HUES6 (cell line): Measurements from ENCODE around the gene MPP2.
"Not testable (repeated sequence)": the region's sequence is repeated elsewhere in the genome, so short reads cannot be mapped to it uniquely, and the experiment has no call there.

Experiments
- H3K27ac ChIP-seq: 2 replicates; pipeline ENCODE4 v1.7.0; 2013; ENCODE audit warnings: low read depth, mild to moderate bottlenecking, low read length, inconsistent platforms
- H3K27me3 ChIP-seq: 2 replicates; pipeline ENCODE4 v1.6.1; 2013; ENCODE audit warnings: low read length; ENCODE audit not compliant: control insufficient read depth, insufficient read depth
- H3K36me3 ChIP-seq: 2 replicates; pipeline ENCODE4 v1.6.1; 2013; ENCODE audit warnings: low read length; ENCODE audit not compliant: control insufficient read depth, insufficient read depth
- H3K4me1 ChIP-seq: 2 replicates; pipeline ENCODE4 v1.6.1; 2013; ENCODE audit warnings: low read length; ENCODE audit not compliant: control insufficient read depth, insufficient read depth
- H3K4me3 ChIP-seq: 2 replicates; pipeline ENCODE4 v1.5.1; 2013; ENCODE audit warnings: low read depth, low read length
- H3K9ac ChIP-seq: one replicate; pipeline ENCODE4 v1.6.1; 2013; ENCODE audit warnings: mild to moderate bottlenecking, low read length
- H3K9me3 ChIP-seq: 2 replicates; pipeline ENCODE4 v1.6.1; 2013; ENCODE audit warnings: low read depth, low read length; ENCODE audit not compliant: control insufficient read depth, insufficient read depth

MPP2 gene

GRCh38 chr17:43942051-43942685 lies 34.8 kb upstream of the MPP2 start, which contains the start of gene PPY:
PPY (minus strand) TSS chr17:43942476; CDS start chr17:43941654, 822 bp downstream.
- Histone ChIP-seq H3K27ac (no peak within 1 kb of the TSS), H3K9ac (no peak within 1 kb of the TSS), H3K4me3 (no peak within 1 kb of the TSS), H3K9me3 (no peaks in the 10 kb centered on the region), H3K27me3 (peaks cover 31% of the 10 kb centered on the region), H3K4me1 (peaks cover 17% of the 10 kb centered on the region), H3K36me3 (no peaks in the 10 kb centered on the region)

GRCh38 chr17:43940630-43941029 lies 33.3 kb upstream of the MPP2 start:
- H3K9ac ChIP-seq, result no peak overlapping the region
- H3K27me3 ChIP-seq, result peaks cover 39% of the 10 kb centered on the region
- no peak overlapping the region for H3K4me3 ChIP-seq

GRCh38 chr17:43939886-43940285 lies 32.5 kb upstream of the MPP2 start:
- no peak overlapping the region for H3K4me3 ChIP-seq
- H3K9ac ChIP-seq, result no peak overlapping the region
- H3K36me3 ChIP-seq, result no peaks in the 10 kb centered on the region
- peaks cover 39% of the 10 kb centered on the region for H3K27me3 ChIP-seq
- no peak overlapping the region for H3K27ac ChIP-seq
- H3K9me3 ChIP-seq, result no peaks in the 10 kb centered on the region
- H3K4me1 ChIP-seq, result peaks cover 21% of the 10 kb centered on the region

More at GRCh38 chr17:43940630-43941029, 33.3 kb upstream of the MPP2 start:
- H3K9me3 ChIP-seq, result no peaks in the 10 kb centered on the region
- no peak overlapping the region for H3K27ac ChIP-seq
- peaks cover 19% of the 10 kb centered on the region for H3K4me1 ChIP-seq
- no peaks in the 10 kb centered on the region for H3K36me3 ChIP-seq

- not testable (repeated sequence) for H3K4me3 ChIP-seq, H3K9me3 ChIP-seq, H3K36me3 ChIP-seq, H3K9ac ChIP-seq, H3K27ac ChIP-seq
- peaks cover 39% of the 10 kb centered on the region for H3K27me3 ChIP-seq
- peaks cover 21% of the 10 kb centered on the region for H3K4me1 ChIP-seq
Measured at GRCh38 chr17:43939452-43939851, 32.1 kb upstream of the MPP2 start.

- H3K36me3 ChIP-seq, result no peaks in the 10 kb centered on the region
- no peak overlapping the region for H3K27ac ChIP-seq
- H3K9me3 ChIP-seq, result no peaks in the 10 kb centered on the region
- no peak overlapping the region for H3K4me3 ChIP-seq
- peaks cover 39% of the 10 kb centered on the region for H3K27me3 ChIP-seq
- H3K9ac ChIP-seq, result no peak overlapping the region
- H3K4me1 ChIP-seq, result peaks cover 20% of the 10 kb centered on the region
Measured at GRCh38 chr17:43938838-43939182, 31.5 kb upstream of the MPP2 start.

GRCh38 chr17:43936434-43936833 lies 29.1 kb upstream of the MPP2 start:
- Histone ChIP-seq H3K4me3 (no peak overlapping the region), H3K9me3 (no peaks in the 10 kb centered on the region), H3K9ac (no peak overlapping the region)

GRCh38 chr17:43935926-43936261 lies 28.6 kb upstream of the MPP2 start:
- no peak overlapping the region for H3K4me3 ChIP-seq
- peaks cover 39% of the 10 kb centered on the region for H3K27me3 ChIP-seq
- peaks cover 14% of the 10 kb centered on the region for H3K4me1 ChIP-seq
- H3K27ac ChIP-seq, result no peak overlapping the region
- H3K9me3 ChIP-seq, result no peaks in the 10 kb centered on the region
- no peak overlapping the region for H3K9ac ChIP-seq
- H3K36me3 ChIP-seq, result no peaks in the 10 kb centered on the region

More at GRCh38 chr17:43936434-43936833, 29.1 kb upstream of the MPP2 start:
- H3K27ac ChIP-seq, result no peak overlapping the region
- H3K36me3 ChIP-seq, result no peaks in the 10 kb centered on the region
- H3K4me1 ChIP-seq, result peaks cover 16% of the 10 kb centered on the region
- peaks cover 39% of the 10 kb centered on the region for H3K27me3 ChIP-seq

- Histone ChIP-seq H3K9ac (no peak overlapping the region), H3K27me3 (peaks cover 37% of the 10 kb centered on the region), H3K9me3 (no peaks in the 10 kb centered on the region), H3K4me3 (no peak overlapping the region), H3K27ac (no peak overlapping the region), H3K4me1 (peaks cover 9% of the 10 kb centered on the region; the same call in 1 of the 2 replicates), H3K36me3 (no peaks in the 10 kb centered on the region)
Measured at GRCh38 chr17:43935204-43935925, 28.0 kb upstream of the MPP2 start.

GRCh38 chr17:43932923-43933322 lies 25.6 kb upstream of the MPP2 start:
- no peak overlapping the region for H3K4me3 ChIP-seq
- no peaks in the 10 kb centered on the region for H3K9me3 ChIP-seq
- H3K36me3 ChIP-seq, result no peaks in the 10 kb centered on the region
- no peak overlapping the region for H3K9ac ChIP-seq
- no peak overlapping the region for H3K27ac ChIP-seq
- H3K4me1 ChIP-seq, result peaks cover 11% of the 10 kb centered on the region
- H3K27me3 ChIP-seq, result peaks cover 25% of the 10 kb centered on the region

GRCh38 chr17:43932357-43932756 lies 25.0 kb upstream of the MPP2 start:
- no peak overlapping the region for H3K27ac ChIP-seq

GRCh38 chr17:43931062-43931571 lies 23.8 kb upstream of the MPP2 start:
- no peak overlapping the region for H3K9ac ChIP-seq
- H3K27me3 ChIP-seq, result peaks cover 25% of the 10 kb centered on the region
- H3K36me3 ChIP-seq, result no peaks in the 10 kb centered on the region
- no peaks in the 10 kb centered on the region for H3K9me3 ChIP-seq
- no peak overlapping the region for H3K4me3 ChIP-seq
- H3K27ac ChIP-seq, result no peak overlapping the region
- peaks cover 13% of the 10 kb centered on the region for H3K4me1 ChIP-seq

More at GRCh38 chr17:43932357-43932756, 25.0 kb upstream of the MPP2 start:
- Histone ChIP-seq H3K9ac (no peak overlapping the region), H3K9me3 (no peaks in the 10 kb centered on the region), H3K4me3 (no peak overlapping the region), H3K36me3 (no peaks in the 10 kb centered on the region), H3K27me3 (peaks cover 24% of the 10 kb centered on the region), H3K4me1 (peaks cover 13% of the 10 kb centered on the region)
